H9 (cell line): ENCODE results near the gene LACRT. TPM values are rescaled to one million over a fixed set of nuclear protein-coding genes. Genes with fewer than 3 reads are reported as not detected.

Experiments used
- DNase-seq: peaks from one replicate; pipeline ENCODE4 v3.0.0-alpha.2; 2017
- H2AFZ ChIP-seq: one replicate; pipeline ENCODE4 v1.6.1; 2013; ENCODE audit warnings: mild to moderate bottlenecking, low read length, control low read depth, moderate library complexity
- H2AK5ac ChIP-seq: 2 replicates; pipeline ENCODE4 v1.6.1; 2013; ENCODE audit warnings: low read length, control low read depth, mixed read lengths; ENCODE audit not compliant: insufficient read length
- H2BK120ac ChIP-seq: one replicate; pipeline ENCODE4 v1.6.1; 2013; ENCODE audit warnings: low read depth, mild to moderate bottlenecking, low read length, control low read depth, inconsistent platforms; ENCODE audit not compliant: poor library complexity, severe bottlenecking
- H2BK12ac ChIP-seq: 2 replicates; pipeline ENCODE4 v1.6.1; 2013; ENCODE audit warnings: low read length, control low read depth, mixed read lengths, low read depth; ENCODE audit not compliant: insufficient read length
- H2BK15ac ChIP-seq: 2 replicates; pipeline ENCODE4 v1.6.1; 2013; ENCODE audit warnings: low read depth, low read length, control low read depth
- H2BK20ac ChIP-seq: one replicate; pipeline ENCODE4 v1.6.1; 2013; ENCODE audit warnings: low read depth, mild to moderate bottlenecking, low read length, control low read depth, inconsistent platforms; ENCODE audit not compliant: poor library complexity, severe bottlenecking
- H2BK5ac ChIP-seq: 2 replicates; pipeline ENCODE4 v1.6.1; 2013; ENCODE audit warnings: low read length, control low read depth, mixed read lengths; ENCODE audit not compliant: insufficient read length
- H3K14ac ChIP-seq: 2 replicates; pipeline ENCODE4 v1.6.1; 2013; ENCODE audit warnings: low read length, control low read depth; ENCODE audit not compliant: insufficient read depth
- H3K18ac ChIP-seq: 2 replicates; pipeline ENCODE4 v1.6.1; 2013; ENCODE audit warnings: low read depth, mild to moderate bottlenecking, mixed read lengths, low read length, control low read depth; ENCODE audit not compliant: insufficient read length
- H3K23ac ChIP-seq: 2 replicates; pipeline ENCODE4 v1.6.1; 2013; ENCODE audit warnings: low read length, control low read depth, mixed read lengths, low read depth; ENCODE audit not compliant: insufficient read length
- H3K23me2 ChIP-seq: 2 replicates; pipeline ENCODE4 v1.6.1; 2013; ENCODE audit warnings: low read depth, mild to moderate bottlenecking, mixed read lengths, low read length, control low read depth; ENCODE audit not compliant: insufficient read length, poor library complexity, severe bottlenecking
- H3K27ac ChIP-seq: 2 replicates; pipeline ENCODE4 v1.5.1; 2013; ENCODE audit warnings: low read length, control low read depth, mixed read lengths, low read depth; ENCODE audit not compliant: insufficient read length
- H3K27me3 ChIP-seq: 2 replicates; pipeline ENCODE4 v1.6.1; 2013; ENCODE audit warnings: low read length, control low read depth, inconsistent platforms; ENCODE audit not compliant: insufficient read depth
- H3K4ac ChIP-seq: 2 replicates; pipeline ENCODE4 v1.6.1; 2013; ENCODE audit warnings: low read depth, mild to moderate bottlenecking, control low read depth, inconsistent platforms, low read length, moderate library complexity
- H3K4me1 ChIP-seq: 2 replicates; pipeline ENCODE4 v1.6.1; 2013; ENCODE audit warnings: low read length, control low read depth, inconsistent platforms; ENCODE audit not compliant: insufficient read depth
- H3K4me2 ChIP-seq: 2 replicates; pipeline ENCODE4 v1.6.1; 2013; ENCODE audit warnings: low read length, control low read depth, mixed read lengths; ENCODE audit not compliant: insufficient read length, insufficient read depth
- H3K56ac ChIP-seq: 2 replicates; pipeline ENCODE4 v1.6.1; 2013; ENCODE audit warnings: low read depth, mild to moderate bottlenecking, mixed read lengths, low read length, control low read depth; ENCODE audit not compliant: insufficient read length
- H3K79me1 ChIP-seq: 2 replicates; pipeline ENCODE4 v1.6.1; 2013; ENCODE audit warnings: low read depth, mild to moderate bottlenecking, moderate library complexity, low read length, control low read depth, inconsistent platforms; ENCODE audit not compliant: insufficient read depth, poor library complexity, severe bottlenecking
- H3K79me2 ChIP-seq: 2 replicates; pipeline ENCODE4 v1.6.1; 2013; ENCODE audit warnings: low read length, control low read depth, inconsistent platforms; ENCODE audit not compliant: insufficient read depth
- H3K9ac ChIP-seq: 2 replicates; pipeline ENCODE4 v1.6.1; 2013; ENCODE audit warnings: low read length, control low read depth, mixed read lengths; ENCODE audit not compliant: insufficient read length; ENCODE audit errors: extremely low read depth
- H3K9me3 ChIP-seq: one replicate; pipeline ENCODE4 v1.6.1; 2013; ENCODE audit warnings: low read depth, low read length, inconsistent platforms; ENCODE audit not compliant: control insufficient read depth
- H3T11ph ChIP-seq: one replicate; pipeline ENCODE4 v1.6.1; 2013; ENCODE audit warnings: mild to moderate bottlenecking, low read length, control low read depth, inconsistent platforms
- H4K20me1 ChIP-seq: one replicate; pipeline ENCODE4 v1.6.1; 2013; ENCODE audit not compliant: control insufficient read depth, insufficient read length, insufficient read depth
- H4K5ac ChIP-seq: 2 replicates; pipeline ENCODE4 v1.6.1; 2013; ENCODE audit warnings: low read depth, mild to moderate bottlenecking, mixed read lengths, low read length, control low read depth; ENCODE audit not compliant: insufficient read length
- H4K8ac ChIP-seq: replicated peaks from 2 replicates; pipeline ENCODE4 v1.6.1; 2013; ENCODE audit warnings: low read length, control low read depth, mixed read lengths, low read depth; ENCODE audit not compliant: insufficient read length
- H4K91ac ChIP-seq: 2 replicates; pipeline ENCODE4 v1.6.1; 2013; ENCODE audit warnings: low read depth, mild to moderate bottlenecking, moderate library complexity, mixed read lengths, low read length, control low read depth; ENCODE audit not compliant: insufficient read length
- H3K27ac Mint-ChIP-seq, 3 experiments: 2 replicates in 2 of 3; 3 replicates in 1 of 3; pipeline ENCODE4 v1.8.0; 2020 to 2021; ENCODE audit warnings: mixed read lengths in 3 of 3, mild to moderate bottlenecking in 1 of 3, moderate library complexity in 1 of 3
- H3K27me3 Mint-ChIP-seq: 2 replicates; pipeline ENCODE4 v1.8.0; 2021; ENCODE audit warnings: low read depth, mild to moderate bottlenecking, moderate library complexity, mixed read lengths
- H3K36me3 Mint-ChIP-seq, 3 experiments: 2 replicates in 2 of 3; 3 replicates in 1 of 3; pipeline ENCODE4 v1.8.0; 2020 to 2021; ENCODE audit warnings: low read depth in 3 of 3, mixed read lengths in 3 of 3; ENCODE audit not compliant: insufficient read depth in 1 of 3
- H3K4me1 Mint-ChIP-seq, 2 experiments: 2 replicates each; pipeline ENCODE4 v1.8.0; 2020; ENCODE audit warnings: mixed read lengths in 2 of 2
- H3K4me3 Mint-ChIP-seq, 2 experiments: 2 replicates in 1 of 2; 3 replicates in 1 of 2; pipeline ENCODE4 v1.8.0; 2020 to 2021; ENCODE audit warnings: mild to moderate bottlenecking in 2 of 2, mixed read lengths in 2 of 2, moderate library complexity in 1 of 2
- H3K9me3 Mint-ChIP-seq, 2 experiments: 2 replicates in 1 of 2; 3 replicates in 1 of 2; pipeline ENCODE4 v1.8.0; 2020; ENCODE audit warnings: mild to moderate bottlenecking in 2 of 2, mixed read lengths in 2 of 2, moderate library complexity in 1 of 2
- CTCF ChIP-seq: fragments of 200-600 bp; sonication (generic); conservative IDR thresholded peaks from 3 replicates; pipeline ENCODE4 v1.8.0; 2021; ENCODE audit warnings: antibody characterized with exemption, mild to moderate bottlenecking
- WGBS: extraction: QIAGEN DNeasy Blood & Tissue Kit; methylation state at CpG from one replicate; pipeline ENCODE4 v1.1.7; 2013; ENCODE audit warnings: missing lambda C conversion rate, low lambda C conversion rate, mixed read lengths; ENCODE audit not compliant: insufficient read length; ENCODE audit errors: extremely low coverage; 5-methylcytosine and 5-hydroxymethylcytosine counted together
- total RNA-seq: library from RNA; stranded (reverse); gene quantifications from 2 replicates; pipeline ENCODE4 v1.2.1, GENCODE V29; 2021

LACRT gene
- total RNA-seq, 1 experiment from 2014 or later, result not detected

GRCh38 chr12:54627304-54627703 is 7.4 kb downstream of the LACRT start:
- no peak overlapping the region for H3K4ac ChIP-seq
- no peak overlapping the region for H3K23ac ChIP-seq
- no peak overlapping the region for H2BK120ac ChIP-seq
- no peaks in the 10 kb centered on the region for H3K79me2 ChIP-seq
- DNase-seq, result peak; percentile 14
- H2AK5ac ChIP-seq, result no peak overlapping the region
- H4K5ac ChIP-seq, result no peak overlapping the region
- H3K4me2 ChIP-seq, result no peak overlapping the region
- H4K91ac ChIP-seq, result no peak overlapping the region
- H3K36me3 Mint-ChIP-seq, result peaks cover 9 to 16% (median 13%) of the 10 kb centered on the region in 3 experiments; a peak in 6 of 7 replicates
- H3K56ac ChIP-seq, result no peak overlapping the region
- H3K27ac ChIP-seq, result no peak overlapping the region
- no peak for TF ChIP-seq CTCF
- no peak overlapping the region for H4K8ac ChIP-seq
- H3K27me3 ChIP-seq, result no peaks in the 10 kb centered on the region
- H3K14ac ChIP-seq, result no peak overlapping the region
- H3K4me1 ChIP-seq, result no peaks in the 10 kb centered on the region
- H3K4me3 Mint-ChIP-seq, result no peak overlapping the region
- H3T11ph ChIP-seq, result no peak overlapping the region
- WGBS, result no CpG with 5 or more reads among the region's 3 CpGs
- H3K9ac ChIP-seq, result no peak overlapping the region
- H2BK20ac ChIP-seq, result no peak overlapping the region
- H3K79me1 ChIP-seq, result no peaks in the 10 kb centered on the region
- no peak overlapping the region for H2AFZ ChIP-seq
- H3K9me3 ChIP-seq, result no peaks in the 10 kb centered on the region
- no peak overlapping the region for H2BK5ac ChIP-seq
- H3K23me2 ChIP-seq, result no peaks in the 10 kb centered on the region
- H2BK12ac ChIP-seq, result no peak overlapping the region
- no peak overlapping the region for H3K27ac Mint-ChIP-seq
- H3K18ac ChIP-seq, result no peak overlapping the region
- H4K20me1 ChIP-seq, result no peaks in the 10 kb centered on the region
- peaks cover 0 to 3% of the 10 kb centered on the region in 2 experiments; a peak in 2 of 4 replicates for H3K4me1 Mint-ChIP-seq
- H3K27me3 Mint-ChIP-seq, result peaks cover 59% of the 10 kb centered on the region
- H3K9me3 Mint-ChIP-seq, result peaks cover 21 to 30% of the 10 kb centered on the region in 2 experiments
- H2BK15ac ChIP-seq, result no peak overlapping the region
